Right atrium auricular region (tissue), 2 donors: Measurements from ENCODE around the gene ZNF598. TPM values are rescaled to one million over a fixed set of nuclear protein-coding genes. Genes with fewer than 3 reads are reported as not detected.

Source experiments
- DNase-seq: peaks from one replicate; pipeline ENCODE4 v3.0.0-alpha.2; 2019; ENCODE audit warnings: low spot score
- H3K27ac ChIP-seq, 2 donors: fragments of 200-600 bp; sonication (generic); 1 replicate in 1 of 2; 2 replicates in 1 of 2; pipeline ENCODE4 v1.5.1; 2016 to 2019
- H3K27me3 ChIP-seq, 2 donors: fragments of 200-600 bp; sonication (generic); one replicate each; pipeline versions ENCODE4 v1.5.1 to v1.6.0; 2017 to 2019
- H3K36me3 ChIP-seq: fragments of 200-600 bp; sonication (generic); one replicate; pipeline ENCODE4 v1.5.1; 2016
- H3K4me1 ChIP-seq, 2 donors: fragments of 200-600 bp; sonication (generic); one replicate each; pipeline versions ENCODE4 v1.5.1 to v1.6.0; 2017 to 2019
- H3K4me3 ChIP-seq, 2 donors: fragments of 200-600 bp; sonication (generic); 1 replicate in 1 of 2; 2 replicates in 1 of 2; pipeline ENCODE4 v1.5.1; 2017 to 2019; ENCODE audit warnings: mild to moderate bottlenecking in 1 of 2, moderate library complexity in 1 of 2
- H3K9me3 ChIP-seq, 2 donors: fragments of 200-600 bp; sonication (generic); one replicate each; pipeline ENCODE4 v1.5.1; 2019
- total RNA-seq, 2 donors: library from RNA; depleted of rRNA; stranded (reverse); fragments of >200 nt; gene quantifications; one replicate each; pipeline ENCODE4 v1.1.0, GENCODE V29; 2016
- TF ChIP-seq, protein P1 (sequence below), 2 donors: fragments of 200-600 bp; sonication (generic); IDR thresholded peaks; one replicate each; pipeline ENCODE4 v1.5.1; 2019; ENCODE audit warnings: antibody characterized with exemption in 2 of 2

The ZNF598 gene
- total RNA-seq, 2 donors from 2014 or later, result 11.4 to 19.9 TPM

DNA sequence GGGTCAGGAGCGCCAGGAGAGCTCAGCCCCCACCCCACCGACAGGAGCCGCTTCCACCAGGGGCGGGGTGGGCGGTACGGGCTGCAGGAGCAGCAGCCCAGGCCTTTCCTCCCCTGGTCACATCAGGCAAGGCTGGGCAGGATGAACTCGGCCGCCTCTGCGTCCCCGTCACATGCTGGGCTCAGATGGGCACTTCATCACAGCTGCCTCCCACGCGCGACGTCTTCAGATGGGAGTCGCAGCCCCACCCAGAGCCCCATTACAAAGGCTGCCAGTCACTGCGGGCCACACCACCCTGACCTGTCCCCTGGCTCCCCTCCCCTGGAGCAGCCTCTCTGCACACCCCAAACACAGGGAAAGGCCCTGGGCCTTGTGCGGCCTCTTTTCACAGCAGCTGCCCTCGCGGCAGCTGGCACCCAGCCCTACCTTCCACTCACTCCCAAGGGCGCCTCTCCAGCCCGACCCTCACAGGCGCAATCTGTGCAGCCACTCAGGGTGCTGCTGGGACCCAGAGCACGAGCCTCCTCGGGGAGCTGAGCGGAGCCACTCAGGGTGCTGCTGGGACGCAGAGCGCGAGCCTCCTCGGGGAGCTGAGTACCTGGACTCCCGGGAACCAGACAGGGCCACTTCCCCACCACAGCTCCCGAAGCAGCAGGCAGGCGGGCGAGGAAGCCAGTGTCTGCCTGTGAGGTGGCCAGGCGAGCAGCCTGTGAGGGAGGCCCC, 4.7 kb downstream of the ZNF598 start:
- Histone ChIP-seq H3K4me1 (peaks cover 0 to 59% of the 10 kb centered on the region in 2 donors), H3K36me3 (peaks cover 32% of the 10 kb centered on the region), H3K27ac (no peak overlapping the region), H3K27me3 (no peaks in the 10 kb centered on the region), H3K9me3 (no peaks in the 10 kb centered on the region), H3K4me3 (no peak overlapping the region)
- no peak for DNase-seq
- TF ChIP-seq, protein P1, sequence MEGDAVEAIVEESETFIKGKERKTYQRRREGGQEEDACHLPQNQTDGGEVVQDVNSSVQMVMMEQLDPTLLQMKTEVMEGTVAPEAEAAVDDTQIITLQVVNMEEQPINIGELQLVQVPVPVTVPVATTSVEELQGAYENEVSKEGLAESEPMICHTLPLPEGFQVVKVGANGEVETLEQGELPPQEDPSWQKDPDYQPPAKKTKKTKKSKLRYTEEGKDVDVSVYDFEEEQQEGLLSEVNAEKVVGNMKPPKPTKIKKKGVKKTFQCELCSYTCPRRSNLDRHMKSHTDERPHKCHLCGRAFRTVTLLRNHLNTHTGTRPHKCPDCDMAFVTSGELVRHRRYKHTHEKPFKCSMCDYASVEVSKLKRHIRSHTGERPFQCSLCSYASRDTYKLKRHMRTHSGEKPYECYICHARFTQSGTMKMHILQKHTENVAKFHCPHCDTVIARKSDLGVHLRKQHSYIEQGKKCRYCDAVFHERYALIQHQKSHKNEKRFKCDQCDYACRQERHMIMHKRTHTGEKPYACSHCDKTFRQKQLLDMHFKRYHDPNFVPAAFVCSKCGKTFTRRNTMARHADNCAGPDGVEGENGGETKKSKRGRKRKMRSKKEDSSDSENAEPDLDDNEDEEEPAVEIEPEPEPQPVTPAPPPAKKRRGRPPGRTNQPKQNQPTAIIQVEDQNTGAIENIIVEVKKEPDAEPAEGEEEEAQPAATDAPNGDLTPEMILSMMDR (IDR thresholded peaks at IDR 0.05), result no peak

DNA sequence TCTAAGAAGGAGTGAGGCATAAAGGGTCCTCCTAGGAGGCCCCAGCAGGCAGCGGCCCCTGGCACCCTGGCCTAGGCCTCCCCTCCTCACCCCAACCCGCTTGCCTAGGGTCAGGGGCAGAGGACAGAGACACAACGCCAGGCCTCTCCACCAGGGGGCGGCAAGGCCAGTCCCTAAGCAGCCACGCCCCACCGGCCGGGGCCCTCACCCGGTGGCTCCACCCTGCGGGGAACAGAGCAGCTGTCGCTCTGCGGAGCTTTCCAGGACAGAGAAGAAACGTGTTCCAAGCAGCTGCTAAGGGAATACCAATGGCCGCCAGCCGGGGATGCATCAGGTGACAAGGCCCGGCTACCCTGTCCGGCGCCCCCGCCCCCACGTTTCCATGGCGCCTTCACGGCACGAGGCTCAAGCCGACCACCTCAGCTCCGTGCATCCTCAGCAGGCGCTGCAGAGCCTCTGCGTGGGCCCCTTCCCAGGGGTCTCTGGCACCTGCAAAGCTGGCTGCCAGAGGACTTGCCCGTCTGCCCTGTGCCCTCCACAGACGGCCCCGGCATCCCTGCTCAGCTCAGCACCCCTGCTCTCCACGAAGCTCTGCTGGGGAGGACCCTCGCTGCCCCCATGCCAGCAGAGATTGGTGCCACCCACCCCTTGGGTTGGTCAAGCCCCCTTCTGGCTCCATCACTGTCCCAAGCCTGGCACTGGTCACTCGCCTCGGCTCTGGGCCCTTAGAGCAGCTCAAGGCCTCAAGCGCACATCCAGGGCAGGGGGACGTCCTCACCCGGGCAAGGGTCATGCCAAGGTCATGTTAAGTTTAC, 5.6 kb downstream of the ZNF598 start:
- TF ChIP-seq, protein P1 (IDR thresholded peaks at IDR 0.05), result peak; percentile 74 to 98
- Histone ChIP-seq H3K4me3 (peak overlapping the region in 1 of 2 donors; percentile 14), H3K36me3 (peaks cover 41% of the 10 kb centered on the region), H3K9me3 (no peaks in the 10 kb centered on the region), H3K4me1 (peaks cover 0 to 57% of the 10 kb centered on the region in 2 donors), H3K27ac (peak overlapping the region in 1 of 2 donors; percentile 26), H3K27me3 (no peaks in the 10 kb centered on the region)
- peak; percentile 87 for DNase-seq

- DNase-seq, result no peak
- TF ChIP-seq, protein P1 (IDR thresholded peaks at IDR 0.05), result no peak
- H3K27ac ChIP-seq, result peak overlapping the region in 1 of 2 donors; percentile 26
- H3K4me3 ChIP-seq, result no peak overlapping the region
- H3K36me3 ChIP-seq, result peaks cover 48% of the 10 kb centered on the region
- H3K27me3 ChIP-seq, result no peaks in the 10 kb centered on the region
- peaks cover 0 to 50% of the 10 kb centered on the region in 2 donors for H3K4me1 ChIP-seq
- H3K9me3 ChIP-seq, result no peaks in the 10 kb centered on the region
Measured at GRCh38 chr16:2003231-2003826, 6.3 kb downstream of the ZNF598 start.

GRCh38 chr16:2002406-2003230, 7.0 kb downstream of the ZNF598 start:
- Histone ChIP-seq H3K9me3 (no peaks in the 10 kb centered on the region), H3K4me1 (peaks cover 0 to 43% of the 10 kb centered on the region in 2 donors), H3K27ac (no peak overlapping the region), H3K27me3 (no peaks in the 10 kb centered on the region), H3K4me3 (no peak overlapping the region), H3K36me3 (peaks cover 54% of the 10 kb centered on the region)
- TF ChIP-seq, protein P1 (IDR thresholded peaks at IDR 0.05), result no peak
- no peak for DNase-seq
